ENCODE results near the gene GEMIN4. TPM values are rescaled to one million over a fixed set of nuclear protein-coding genes. Genes with fewer than 3 reads are reported as not detected.
"Not testable (repeated sequence)": the region's sequence is repeated elsewhere in the genome, so short reads cannot be mapped to it uniquely, and the experiment has no call there.

The GEMIN4 gene
- total RNA-seq, 4 donors from 2014 or later, result 13.2 to 29.2 (median 18.7) TPM

DNA sequence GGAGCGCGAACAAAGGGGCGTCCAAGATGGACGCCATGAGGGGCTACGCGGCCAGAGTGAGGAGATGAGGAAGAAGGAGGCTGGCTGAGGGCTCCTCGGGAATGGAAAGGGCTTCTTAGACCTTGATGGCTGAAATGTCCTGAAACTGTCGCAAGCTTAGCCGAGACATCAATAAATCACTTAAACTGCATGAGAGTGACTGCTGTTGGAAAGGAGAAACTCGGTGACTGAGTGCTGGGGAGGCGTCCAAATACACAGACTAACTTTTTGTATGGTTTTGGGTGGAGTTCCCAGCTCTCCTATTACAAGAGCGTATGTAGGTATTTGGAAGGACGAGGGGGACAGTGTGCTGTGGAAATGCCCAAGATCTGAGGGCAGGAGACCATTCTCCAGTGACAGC is 1.4 kb upstream of the GEMIN4 start:
- ATAC-seq (ENCODE audit: low FRiP score) (no peak), DNase-seq (ENCODE audit: low spot score) (no peak)
- TF ChIP-seq, protein P1, sequence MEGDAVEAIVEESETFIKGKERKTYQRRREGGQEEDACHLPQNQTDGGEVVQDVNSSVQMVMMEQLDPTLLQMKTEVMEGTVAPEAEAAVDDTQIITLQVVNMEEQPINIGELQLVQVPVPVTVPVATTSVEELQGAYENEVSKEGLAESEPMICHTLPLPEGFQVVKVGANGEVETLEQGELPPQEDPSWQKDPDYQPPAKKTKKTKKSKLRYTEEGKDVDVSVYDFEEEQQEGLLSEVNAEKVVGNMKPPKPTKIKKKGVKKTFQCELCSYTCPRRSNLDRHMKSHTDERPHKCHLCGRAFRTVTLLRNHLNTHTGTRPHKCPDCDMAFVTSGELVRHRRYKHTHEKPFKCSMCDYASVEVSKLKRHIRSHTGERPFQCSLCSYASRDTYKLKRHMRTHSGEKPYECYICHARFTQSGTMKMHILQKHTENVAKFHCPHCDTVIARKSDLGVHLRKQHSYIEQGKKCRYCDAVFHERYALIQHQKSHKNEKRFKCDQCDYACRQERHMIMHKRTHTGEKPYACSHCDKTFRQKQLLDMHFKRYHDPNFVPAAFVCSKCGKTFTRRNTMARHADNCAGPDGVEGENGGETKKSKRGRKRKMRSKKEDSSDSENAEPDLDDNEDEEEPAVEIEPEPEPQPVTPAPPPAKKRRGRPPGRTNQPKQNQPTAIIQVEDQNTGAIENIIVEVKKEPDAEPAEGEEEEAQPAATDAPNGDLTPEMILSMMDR (IDR thresholded peaks at IDR 0.05), result no peak

DNA sequence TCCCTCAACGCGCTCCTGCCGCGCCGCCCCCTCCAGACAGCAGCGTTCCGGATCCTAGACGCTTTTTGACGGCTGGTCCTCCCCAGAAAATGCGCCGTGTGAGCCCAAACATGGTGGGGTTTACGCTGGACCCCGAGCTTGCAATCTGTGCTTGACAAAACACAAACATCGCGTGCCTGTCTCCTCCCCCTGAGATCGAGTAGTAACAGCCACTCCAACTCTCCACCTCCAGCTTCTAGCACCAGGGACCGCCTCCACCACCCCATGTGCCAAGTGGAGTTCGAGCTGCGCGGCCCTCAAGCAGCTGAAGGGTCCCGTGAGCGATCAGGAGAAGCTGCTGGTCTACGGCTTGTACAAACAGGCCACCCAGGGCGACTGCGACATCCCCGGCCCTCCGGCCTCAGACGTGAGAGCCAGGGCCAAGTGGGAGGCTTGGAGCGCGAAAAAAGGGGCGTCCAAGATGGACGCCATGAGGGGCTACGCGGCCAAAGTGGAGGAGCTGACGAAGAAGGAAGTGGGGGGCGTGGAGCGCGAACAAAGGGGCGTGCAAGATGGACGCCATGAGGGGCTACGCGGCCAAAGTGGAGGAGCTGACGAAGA is 656 bp upstream of the GEMIN4 start:
- ATAC-seq (ENCODE audit: low FRiP score) (peak; percentile 52), DNase-seq (ENCODE audit: low spot score) (no peak)
- TF ChIP-seq, protein P1 (IDR thresholded peaks at IDR 0.05), result no peak

DNA sequence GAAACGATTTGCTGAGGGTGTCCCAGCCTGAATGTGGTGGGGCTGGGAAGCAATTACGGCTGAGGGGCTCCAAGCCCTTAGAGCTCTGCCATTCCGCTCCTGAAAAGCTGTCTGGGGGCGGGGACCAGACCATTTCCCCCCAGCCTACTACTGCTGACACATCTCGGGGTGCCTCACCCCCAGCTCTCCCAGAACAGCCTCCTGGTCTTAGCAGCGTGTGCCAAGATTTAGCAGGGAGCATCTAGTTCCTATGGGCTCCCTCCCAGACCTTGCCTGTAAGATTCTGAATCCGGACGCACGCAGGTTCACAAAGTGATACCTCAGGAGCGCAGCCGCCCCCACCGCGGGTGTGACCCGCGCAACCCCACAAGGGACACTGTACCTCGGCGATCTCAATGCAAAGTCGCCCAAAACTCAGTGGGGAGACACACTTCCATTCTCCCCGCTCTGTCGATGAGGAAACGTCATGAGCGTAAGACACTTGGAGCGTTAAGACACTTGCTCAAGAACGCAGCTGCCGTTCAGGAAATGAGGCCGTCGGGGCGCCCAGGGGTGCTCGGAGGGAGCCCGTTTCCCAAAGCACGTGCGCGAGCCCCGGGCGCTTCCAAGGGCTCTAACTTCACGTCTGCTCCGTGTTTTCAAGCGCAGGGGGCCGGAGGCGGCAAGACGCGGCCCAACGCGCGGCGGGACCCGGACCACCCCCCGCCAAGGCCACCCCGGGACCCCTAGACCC is 629 bp downstream of the GEMIN4 start:
- peak; percentile 34 for ATAC-seq (ENCODE audit: low FRiP score)
- no peak for DNase-seq (ENCODE audit: low spot score)
- TF ChIP-seq, protein P1 (IDR thresholded peaks at IDR 0.05), result no peak

DNA sequence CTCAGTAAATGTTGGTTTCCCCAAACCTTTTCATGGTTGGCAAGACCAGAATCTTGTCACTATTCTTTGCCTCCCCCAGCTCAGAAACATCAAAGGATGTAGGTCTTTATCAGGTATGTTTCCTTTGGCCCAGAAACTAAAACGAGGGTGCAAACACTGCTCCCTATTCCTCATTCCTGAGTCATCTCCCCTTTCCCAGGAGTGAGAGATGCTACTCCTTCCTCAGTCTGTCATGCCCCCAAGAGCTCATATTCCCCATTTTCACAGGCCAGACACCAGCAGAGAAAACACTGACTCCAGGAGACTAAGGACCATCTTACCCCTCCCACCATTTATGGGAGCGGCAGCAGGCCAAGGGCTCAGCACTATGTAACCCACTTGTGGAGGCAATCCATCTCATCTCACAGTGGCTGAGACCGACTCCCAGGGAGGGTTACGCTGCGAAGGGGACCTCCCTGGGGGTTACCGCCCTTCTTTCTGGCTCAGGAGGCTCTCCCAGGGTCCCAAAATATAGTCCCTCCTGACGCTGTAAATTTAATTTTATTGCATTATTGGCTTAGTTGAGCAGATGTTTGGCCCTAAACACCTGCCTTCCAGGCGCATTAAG is 1.5 kb downstream of the GEMIN4 start:
- ATAC-seq (ENCODE audit: low FRiP score) (no peak), DNase-seq (ENCODE audit: low spot score) (no peak)
- TF ChIP-seq, protein P1 (IDR thresholded peaks at IDR 0.05), result no peak

DNA sequence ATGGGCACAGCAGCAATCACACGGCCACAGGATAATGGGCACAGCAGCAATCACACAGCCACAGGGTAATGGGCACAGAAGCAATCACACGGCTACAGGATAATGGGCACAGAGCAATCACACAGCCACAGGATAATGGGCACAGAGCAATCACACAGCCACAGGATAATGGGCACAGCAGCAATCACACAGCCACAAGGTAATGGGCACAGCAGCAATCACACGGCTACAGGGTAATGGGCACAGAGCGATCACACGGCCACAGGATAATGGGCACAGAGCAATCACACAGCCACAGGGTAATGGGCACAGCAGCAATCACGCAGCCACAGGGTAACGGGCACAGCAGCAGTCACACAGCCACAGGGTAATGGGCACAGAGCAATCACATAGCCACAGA is 2.7 kb downstream of the GEMIN4 start:
- not testable (repeated sequence) for ATAC-seq (ENCODE audit: low FRiP score); DNase-seq (ENCODE audit: low spot score)

DNA sequence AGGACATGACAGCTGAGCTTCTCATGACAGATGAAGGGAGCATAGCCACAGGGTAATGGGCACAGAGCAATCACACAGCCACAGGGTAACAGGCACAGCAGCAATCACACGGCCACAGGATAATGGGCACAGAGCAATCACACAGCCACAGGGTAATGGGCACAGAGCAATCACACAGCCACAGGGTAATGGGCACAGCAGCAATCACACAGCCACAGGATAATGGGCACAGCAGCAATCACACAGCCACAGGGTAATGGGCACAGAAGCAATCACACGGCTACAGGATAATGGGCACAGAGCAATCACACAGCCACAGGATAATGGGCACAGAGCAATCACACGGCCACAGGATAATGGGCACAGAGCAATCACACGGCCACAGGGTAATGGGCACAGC is 3.5 kb downstream of the GEMIN4 start:
- DNase-seq (ENCODE audit: low spot score), result not testable (repeated sequence)

DNA sequence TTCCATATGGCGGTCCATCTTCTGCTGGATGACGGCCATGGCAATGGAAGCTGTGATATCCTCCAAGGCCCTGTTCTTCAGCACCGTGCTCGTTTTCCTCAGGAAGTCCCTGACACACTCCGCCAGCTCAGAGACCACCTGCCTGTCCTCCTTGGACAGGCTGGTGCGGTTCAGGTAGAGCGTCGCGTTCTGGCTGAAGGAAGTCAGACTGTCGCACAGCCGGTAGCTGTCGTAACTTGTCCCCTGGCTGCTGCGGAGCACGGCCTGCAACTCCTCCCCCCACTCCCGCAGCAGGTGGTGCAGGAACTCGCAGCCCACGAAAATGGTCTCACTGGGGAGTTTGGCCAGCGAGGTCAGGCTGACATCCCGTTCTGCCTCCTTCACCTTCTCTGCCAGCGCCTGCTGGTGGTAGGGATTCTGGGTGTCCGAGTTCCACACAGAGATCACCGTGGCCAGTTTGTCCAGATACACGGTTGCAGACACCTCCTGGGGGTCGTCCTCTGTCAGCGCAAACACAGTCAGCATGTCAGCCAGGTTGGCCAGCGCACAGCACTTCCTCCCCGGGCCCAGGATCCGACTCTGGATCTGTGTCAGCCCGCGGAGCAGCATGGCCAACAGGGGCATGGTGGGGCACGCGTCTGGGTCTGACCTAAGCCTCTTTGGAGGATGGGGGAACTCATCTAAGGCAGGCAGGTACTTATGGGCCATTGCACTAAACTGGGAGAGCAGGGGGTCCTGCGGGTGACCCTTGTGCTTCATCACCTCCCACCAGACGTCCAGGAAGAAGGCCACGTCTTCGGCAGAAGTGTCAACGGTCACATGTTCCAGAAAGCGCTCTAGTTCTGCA is 5.1 kb downstream of the GEMIN4 start:
- DNase-seq (ENCODE audit: low spot score), result no peak
- TF ChIP-seq, protein P1 (IDR thresholded peaks at IDR 0.05), result no peak
- no peak for ATAC-seq (ENCODE audit: low FRiP score)

More for the DNA sequence above, 3.5 kb downstream of the GEMIN4 start:
- not testable (repeated sequence) for ATAC-seq (ENCODE audit: low FRiP score)
